Measurements from ENCODE around the gene RORC. TPM values are rescaled to one million over a fixed set of nuclear protein-coding genes. Genes with fewer than 3 reads are reported as not detected.

RORC gene
- total RNA-seq, 1 donor from 2014 or later = 14.5 TPM

GRCh38 chr1:151827853-151828252 is 3.7 kb downstream of the RORC start:
- no peak for DNase-seq (ENCODE audit: low spot score)

GRCh38 chr1:151825751-151826660 is 5.6 kb downstream of the RORC start:
- DNase-seq (ENCODE audit: low spot score) = no peak

- no peak for DNase-seq (ENCODE audit: low spot score)
Observed at GRCh38 chr1:151825204-151825603, 6.4 kb downstream of the RORC start.

DNA sequence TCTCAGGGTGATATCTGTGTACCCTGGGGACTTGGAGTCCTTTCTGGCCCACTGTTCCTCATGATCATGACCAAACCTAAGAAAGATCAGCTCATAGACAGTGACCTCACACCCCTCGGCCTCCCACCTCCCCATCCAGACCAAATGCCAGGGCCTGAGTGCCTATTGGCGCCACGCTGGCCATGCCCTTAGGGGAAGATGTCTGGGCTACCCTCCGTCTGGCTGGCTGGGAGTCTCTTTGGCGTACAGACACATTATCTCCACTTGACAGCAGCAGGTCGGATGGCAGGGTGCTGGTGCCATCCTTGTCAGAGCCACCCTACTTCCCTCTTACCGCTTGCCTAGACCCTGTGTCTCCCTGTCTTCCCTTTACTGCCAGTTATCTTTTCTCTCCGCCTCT is 8.4 kb downstream of the RORC start:
- no peak for DNase-seq (ENCODE audit: low spot score)

DNA sequence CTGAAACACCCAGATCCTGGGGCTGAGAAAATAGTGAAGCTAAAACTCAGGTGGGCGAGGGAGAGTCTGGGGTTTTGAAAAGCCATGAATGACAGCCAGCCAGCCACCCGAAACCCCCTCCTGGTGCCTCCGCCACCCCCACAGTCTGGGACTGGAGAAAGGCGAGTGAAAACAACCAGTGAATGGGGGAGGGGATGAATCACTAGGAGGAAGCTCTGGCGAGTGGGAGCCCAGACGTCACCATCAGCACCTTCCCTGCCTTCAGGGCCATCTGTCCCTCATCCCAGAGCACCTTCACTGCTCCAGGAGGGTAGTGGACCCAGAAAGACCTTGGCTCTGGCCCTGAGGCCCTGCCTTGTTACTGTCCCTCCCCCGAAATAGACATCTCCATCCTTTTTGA is 9.2 kb downstream of the RORC start:
- no peak for DNase-seq (ENCODE audit: low spot score)

DNA sequence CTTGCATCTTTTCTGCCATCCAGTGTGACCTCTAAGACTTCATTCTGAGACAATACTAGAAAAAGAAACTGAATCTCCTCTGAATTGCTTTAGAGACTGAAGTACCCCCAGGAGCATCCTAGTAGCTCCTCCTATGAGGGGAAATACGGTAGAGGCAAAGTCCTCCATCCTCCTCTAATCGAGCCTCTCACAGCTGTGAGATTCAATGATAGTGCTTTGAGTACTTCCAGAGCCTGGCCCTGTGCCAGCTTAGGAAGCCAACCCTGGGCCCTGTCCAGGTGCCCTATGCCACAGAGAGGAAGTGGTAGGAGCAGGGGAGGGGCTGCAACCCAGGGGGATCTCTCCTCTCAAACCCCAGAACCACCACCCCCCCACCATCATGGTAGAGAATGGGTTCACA is 10.7 kb downstream of the RORC start:
- DNase-seq (ENCODE audit: low spot score) = no peak

DNA sequence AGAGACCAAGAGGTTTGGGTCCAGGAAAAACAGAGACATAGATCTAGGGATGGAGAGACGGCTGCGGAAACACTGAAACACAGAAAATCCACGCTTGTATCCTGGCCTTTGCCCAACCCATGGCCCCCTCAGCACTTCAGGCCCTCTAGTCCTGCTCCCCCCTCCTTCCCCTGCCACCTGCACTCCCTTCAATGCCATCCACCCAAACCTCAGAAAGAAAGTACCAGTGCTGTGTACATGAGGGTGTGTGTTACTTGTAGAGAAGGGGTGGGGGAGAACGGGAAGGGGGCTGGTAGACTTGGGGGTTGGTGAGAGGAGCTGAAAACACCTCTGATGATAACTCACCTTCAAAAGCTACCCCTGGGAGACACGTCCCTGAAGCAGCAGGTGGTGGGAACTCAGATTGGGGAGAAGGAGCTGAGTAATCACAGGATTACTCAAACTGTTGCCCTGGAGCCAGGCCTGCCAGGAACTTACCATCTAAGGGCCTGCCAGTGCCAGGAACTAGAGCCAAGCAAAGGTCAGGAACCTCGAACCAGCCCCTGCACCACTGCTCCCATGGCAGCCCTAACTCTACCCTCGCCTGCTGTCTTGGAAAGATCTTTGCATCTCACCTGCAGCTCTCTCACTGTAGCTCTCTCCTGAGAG is 11.5 kb downstream of the RORC start:
- DNase-seq (ENCODE audit: low spot score) = no peak

DNA sequence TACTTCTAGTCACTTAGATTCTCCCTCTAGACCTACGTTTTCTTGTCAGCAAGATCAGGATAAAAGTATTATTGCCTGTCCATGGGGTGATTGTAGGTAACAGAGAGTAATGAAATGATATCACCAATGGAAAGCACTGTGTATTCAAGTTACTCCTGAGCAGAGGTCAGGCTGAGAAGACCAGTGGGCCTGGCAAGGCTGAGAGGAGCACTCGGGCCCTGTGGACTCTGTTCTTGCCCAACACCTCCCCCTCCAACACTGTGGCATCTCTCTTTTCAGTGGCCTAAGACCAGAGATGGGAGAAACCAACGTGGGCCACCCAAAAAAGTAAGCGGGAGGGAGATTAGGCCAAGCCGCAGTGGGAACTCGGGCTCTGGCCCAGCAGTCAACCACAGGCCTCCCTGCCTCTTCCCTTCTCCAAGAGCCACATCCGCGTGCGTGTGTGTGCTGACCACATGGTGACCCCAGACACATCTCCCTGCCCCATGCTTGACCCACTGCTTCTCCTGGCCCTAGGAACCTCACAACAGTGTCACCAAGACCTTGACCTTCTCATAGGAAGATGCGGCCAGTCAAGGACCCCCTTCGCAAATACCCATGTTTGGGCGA is 12.3 kb downstream of the RORC start:
- no peak for DNase-seq (ENCODE audit: low spot score)

DNA sequence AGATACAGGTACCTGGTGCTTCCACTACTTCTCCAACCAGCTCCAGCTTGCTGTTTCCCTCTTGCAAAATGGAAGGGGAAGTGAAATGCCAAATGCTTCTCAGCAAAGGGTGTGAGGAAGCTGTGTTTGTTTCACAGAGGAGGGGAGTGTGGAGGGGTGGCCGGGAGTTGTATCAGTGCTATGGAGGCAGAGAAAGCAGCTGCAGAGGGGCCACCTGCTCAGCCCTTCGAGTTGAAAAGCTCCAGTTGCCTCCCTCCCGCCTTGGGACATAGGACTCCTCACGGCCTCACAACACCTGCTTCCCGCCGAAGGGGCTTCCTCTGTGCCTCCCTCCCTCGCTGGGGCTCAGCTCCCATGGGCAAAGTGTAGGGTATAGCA is 14.3 kb downstream of the RORC start:
- no peak for DNase-seq (ENCODE audit: low spot score)

DNA sequence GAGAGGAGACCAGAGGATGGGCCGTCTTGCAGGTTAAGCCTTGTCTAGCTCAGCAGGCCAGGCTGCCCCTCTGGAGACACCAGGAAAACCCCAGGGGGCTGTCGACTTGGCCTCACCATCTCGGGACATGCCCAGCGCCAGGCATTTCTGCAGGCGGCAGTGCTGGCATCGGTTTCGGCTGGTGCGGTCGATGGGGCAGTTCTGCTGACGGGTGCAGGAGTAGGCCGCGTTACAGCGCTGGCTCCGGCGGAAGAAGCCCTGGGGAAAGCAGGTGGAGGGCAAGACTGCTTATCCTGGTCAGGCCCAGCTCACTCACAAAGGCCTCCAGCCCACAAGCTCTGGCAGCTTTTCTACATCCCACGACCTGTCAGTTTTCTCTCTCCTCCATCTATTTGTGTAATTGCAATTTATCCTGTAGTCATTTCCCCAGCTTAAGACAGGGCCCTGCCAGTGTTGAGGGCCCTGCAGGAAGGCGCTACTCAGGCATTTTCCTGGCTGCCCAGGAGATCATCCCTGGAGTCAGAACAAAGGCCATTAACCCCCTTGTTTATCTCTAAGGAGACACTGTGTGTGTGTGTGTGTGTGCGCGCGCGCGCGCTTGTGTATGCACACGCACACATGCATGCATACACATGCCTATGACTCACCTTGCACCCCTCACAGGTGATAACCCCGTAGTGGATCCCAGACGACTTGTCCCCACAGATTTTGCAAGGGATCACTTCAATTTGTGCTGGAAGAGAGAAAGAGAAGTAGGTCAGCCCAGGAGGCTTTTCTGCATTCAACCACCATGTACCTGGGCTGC is 14.9 kb downstream of the RORC start:
- DNase-seq (ENCODE audit: low spot score) = no peak

- no peak for DNase-seq (ENCODE audit: low spot score)
Observed at GRCh38 chr1:151815716-151816327, 15.8 kb downstream of the RORC start.

DNA sequence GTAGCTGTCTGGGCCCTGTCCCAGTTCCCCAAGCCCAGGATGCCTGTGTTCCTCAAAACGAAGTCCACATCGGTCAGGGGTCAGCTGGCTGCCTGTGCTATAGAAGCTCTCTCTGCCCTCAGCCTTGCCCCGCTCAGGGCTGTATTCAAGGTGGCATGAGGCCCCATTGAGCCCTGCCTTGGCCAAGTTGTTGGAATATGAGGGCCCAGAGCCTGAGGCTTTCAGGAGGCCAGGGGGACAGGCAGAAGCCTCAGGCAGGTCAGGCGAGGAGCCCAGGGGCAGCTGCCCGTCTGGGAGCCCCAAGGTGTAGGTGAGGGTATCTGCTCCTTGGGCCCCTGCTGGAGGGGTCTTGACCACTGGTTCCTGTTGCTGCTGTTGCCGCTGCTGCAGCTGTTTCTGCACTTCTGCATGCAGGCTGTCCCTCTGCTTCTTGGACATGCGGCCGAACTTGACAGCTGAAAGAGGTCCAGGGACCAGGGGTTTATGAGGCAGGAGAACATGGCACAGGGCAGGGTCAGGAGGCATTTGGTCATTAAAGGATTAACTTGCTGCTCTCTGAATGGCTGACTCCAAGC is 16.5 kb downstream of the RORC start:
- no peak for DNase-seq (ENCODE audit: low spot score)

DNA sequence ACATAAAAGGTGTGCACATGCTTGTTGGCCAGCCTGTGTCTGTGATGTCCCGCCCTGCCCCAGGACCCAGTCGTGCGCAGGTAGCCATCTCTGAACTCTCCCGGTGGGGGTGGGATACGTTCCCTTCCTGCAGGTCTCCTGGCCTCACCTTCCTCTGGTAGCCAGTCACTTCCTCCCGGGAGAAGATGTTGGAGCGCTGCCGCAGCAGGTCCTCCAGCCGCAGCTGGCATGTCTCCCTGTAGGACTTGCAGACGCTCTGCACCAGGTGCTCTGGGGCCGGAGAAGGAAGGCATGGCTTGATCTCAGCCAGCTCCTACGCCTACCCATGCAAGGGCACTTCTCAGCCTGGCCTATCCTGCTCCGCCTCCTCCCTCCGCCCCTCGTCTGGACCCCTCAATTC is 17.2 kb downstream of the RORC start:
- no peak for DNase-seq (ENCODE audit: low spot score)

DNA sequence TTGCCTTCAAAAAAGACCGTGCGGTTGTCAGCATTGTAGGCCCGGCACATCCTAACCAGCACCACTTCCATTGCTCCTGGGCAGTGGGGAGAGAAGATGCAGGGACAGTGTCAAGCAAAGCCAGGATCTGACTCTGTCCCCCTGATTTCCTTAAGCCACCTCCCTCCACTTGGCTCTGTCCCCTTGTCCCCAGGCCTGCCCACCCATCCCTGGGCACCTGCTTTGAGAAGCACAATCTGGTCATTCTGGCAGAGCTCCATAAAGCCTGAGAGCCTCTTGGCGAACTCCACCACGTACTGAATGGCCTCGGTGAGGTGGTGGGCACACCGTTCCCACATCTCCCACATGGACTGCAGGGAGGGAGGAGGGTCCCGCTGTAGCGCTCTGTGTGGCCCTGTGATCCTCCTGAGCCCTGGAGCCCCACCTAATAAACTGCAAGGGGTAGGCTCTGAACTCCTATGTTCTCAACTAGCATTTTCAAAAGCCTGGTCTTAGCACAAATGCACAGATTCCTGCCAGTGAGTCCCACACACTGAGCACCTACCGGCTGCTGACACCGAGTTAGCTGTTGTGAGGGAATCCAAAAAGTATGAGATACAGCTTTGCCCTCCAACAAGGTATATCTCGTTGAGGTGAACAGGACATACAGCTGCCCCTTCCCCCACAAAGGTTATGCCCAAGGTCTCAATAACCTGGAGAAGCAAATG is 18.2 kb downstream of the RORC start:
- no peak for DNase-seq (ENCODE audit: low spot score)

DNA sequence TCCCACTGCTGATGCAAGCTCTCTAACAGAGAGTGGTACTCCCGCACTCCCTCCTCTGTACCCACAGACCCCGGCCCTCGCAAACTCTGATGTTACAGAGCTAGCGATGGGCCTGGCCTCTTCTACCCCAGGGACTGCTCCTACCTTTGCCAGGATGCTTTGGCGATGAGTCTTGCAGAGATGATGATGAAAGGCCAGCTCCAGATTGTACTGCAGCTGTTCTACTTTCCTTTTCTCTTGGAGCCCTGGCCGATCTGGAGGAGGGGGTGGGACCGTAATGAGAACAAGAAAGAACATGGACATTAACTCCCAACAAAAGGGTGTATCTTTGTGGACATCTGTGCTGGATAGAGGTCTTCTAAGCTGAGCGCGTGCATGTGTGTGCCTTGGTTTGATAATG is 20.4 kb downstream of the RORC start:
- DNase-seq (ENCODE audit: low spot score) = no peak

DNA sequence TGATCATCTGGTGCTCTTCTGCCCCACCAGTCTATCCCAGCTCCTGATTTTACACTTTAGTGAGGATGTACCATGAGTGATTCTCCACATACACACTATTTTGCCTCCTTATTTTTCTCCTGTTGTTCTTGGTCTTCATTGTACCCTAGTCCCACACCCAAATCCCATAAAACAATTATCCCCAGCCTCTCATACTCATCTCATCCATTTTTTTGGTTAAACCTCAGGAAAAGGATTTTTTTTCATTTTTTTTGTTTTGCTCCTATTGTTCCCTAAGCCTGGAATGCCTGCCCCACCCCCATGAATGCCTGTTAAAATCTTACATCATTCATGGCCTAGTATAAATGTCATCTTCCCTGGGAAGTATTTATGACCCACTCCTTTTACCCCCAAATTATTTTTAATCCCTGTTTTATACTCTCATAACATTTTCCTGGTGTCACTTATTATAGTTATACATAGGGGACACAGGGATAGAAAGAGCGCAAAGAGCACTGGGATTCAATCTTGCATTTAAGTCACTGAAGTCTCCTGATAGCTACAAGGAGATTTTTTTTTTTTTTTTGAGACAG is 21.5 kb downstream of the RORC start:
- DNase-seq (ENCODE audit: low spot score) = no peak

- no peak for DNase-seq (ENCODE audit: low spot score)
Observed at GRCh38 chr1:151809290-151809984, 22.2 kb downstream of the RORC start.

DNA sequence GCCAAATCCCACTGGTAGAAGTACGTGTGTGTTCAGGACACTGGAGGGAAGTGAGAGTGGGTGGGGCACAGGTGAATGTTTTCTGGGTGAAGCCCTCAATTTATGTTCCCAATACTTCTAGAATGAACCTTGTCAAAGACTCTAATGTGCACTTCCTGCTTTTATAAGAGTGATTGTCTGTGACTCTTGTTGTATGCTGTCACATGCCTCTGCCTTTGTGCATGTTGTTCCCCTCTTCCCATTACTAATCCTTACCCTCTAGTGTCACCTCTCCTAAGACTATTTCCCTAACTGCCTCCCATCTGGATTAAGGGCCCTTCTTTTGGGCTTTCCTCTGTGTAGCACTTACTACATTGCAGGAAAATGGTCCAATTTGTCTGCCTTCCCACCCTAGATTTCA is 23.8 kb downstream of the RORC start:
- DNase-seq (ENCODE audit: low spot score) = no peak

GRCh38 chr1:151807131-151807530 is 24.5 kb downstream of the RORC start:
- no peak for DNase-seq (ENCODE audit: low spot score)

GRCh38 chr1:151806170-151806569 is 25.4 kb downstream of the RORC start:
- DNase-seq (ENCODE audit: low spot score) = no peak

Measured in ureter (tissue), 1 donor.